IMR-90 (cell line): ENCODE results near the gene SNED1.

Experiments used
- CHD1 ChIP-seq: IDR thresholded peaks from 2 replicates; pipeline ENCODE4 v1.6.1; 2012; ENCODE audit warnings: low read depth, low read length, improper control_type of control experiment
- MAFK ChIP-seq: IDR thresholded peaks from 2 replicates; pipeline ENCODE4 v1.6.1; 2012; ENCODE audit warnings: low read depth, low read length, improper control_type of control experiment
- MAZ ChIP-seq: IDR thresholded peaks from 2 replicates; pipeline ENCODE4 v1.6.1; 2012; ENCODE audit warnings: low read depth, mild to moderate bottlenecking, low read length, improper control_type of control experiment, moderate library complexity, borderline replicate concordance
- MXI1 ChIP-seq: IDR thresholded peaks from 2 replicates; pipeline ENCODE4 v1.6.1; 2012; ENCODE audit warnings: low read depth, mild to moderate bottlenecking, low read length, moderate library complexity, borderline replicate concordance
- POLR2A ChIP-seq: IDR thresholded peaks from 2 replicates; pipeline ENCODE4 v1.6.1; 2012; ENCODE audit warnings: mild to moderate bottlenecking, low read depth, low read length
- SMC3 ChIP-seq: fragments of 150-350 bp; IDR thresholded peaks from 2 replicates; pipeline ENCODE4 v1.6.1; 2016; ENCODE audit warnings: low read depth, mild to moderate bottlenecking, antibody characterized with exemption, low read length, moderate library complexity
- TF ChIP-seq, protein P1 (sequence below): conservative IDR thresholded peaks from 2 replicates; pipeline ENCODE4 v1.5.1; 2012; ENCODE audit warnings: mild to moderate bottlenecking, low read depth, low read length, improper control_type of control experiment
- TF ChIP-seq, protein P2 (sequence below): fragments of 150-350 bp; IDR thresholded peaks from 2 replicates; pipeline ENCODE4 v1.6.1; 2016; ENCODE audit warnings: low read depth, mild to moderate bottlenecking, low read length, moderate library complexity, borderline replicate concordance

DNA sequence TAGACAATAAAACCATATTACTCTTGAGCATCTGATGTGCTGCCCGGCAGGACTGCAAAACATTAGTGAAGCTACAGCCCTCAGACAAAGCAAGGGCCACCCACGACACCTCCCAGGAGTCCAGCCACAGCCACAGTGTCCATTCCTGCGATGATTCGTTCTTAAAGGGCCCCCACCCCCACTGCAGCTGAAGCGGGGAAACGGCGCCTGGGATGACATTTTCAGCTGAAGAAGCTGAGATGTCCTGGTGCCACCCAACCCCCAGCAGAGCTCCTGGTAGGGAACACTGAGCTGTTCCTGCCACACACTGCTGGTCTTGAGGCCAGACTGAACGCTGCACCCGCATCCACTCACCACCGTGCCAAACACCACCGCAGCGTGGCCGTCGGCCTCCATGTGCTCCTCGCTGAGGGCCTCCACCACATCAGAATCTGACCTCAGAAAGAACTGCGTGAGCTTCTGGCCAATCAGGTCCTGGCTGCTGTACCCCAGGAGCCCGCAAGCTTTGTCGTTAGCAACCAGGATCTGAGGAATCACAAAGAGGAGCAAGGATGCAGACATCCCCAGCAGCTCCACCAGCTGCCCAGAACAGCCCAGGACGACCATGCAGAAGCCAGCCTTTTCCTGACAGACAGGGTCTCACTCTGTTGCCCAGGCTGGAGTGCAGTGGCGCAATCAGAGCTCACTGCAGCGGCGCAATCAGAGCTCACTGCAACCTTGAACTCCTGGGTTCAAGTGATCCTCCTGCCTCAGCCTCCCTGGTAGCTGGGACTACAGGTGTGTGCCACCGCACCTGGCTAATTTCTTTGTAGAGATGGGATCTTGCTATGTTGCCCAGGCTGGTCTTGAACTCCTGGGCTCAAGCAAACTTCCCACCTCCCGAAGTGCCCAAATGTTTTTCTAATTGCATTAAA lies 141.4 kb downstream of the SNED1 start:
- TF ChIP-seq POLR2A (no peak), CHD1 (no peak), MAZ (no peak), MAFK (no peak), SMC3 (no peak), MXI1 (no peak)
- TF ChIP-seq, protein P1, sequence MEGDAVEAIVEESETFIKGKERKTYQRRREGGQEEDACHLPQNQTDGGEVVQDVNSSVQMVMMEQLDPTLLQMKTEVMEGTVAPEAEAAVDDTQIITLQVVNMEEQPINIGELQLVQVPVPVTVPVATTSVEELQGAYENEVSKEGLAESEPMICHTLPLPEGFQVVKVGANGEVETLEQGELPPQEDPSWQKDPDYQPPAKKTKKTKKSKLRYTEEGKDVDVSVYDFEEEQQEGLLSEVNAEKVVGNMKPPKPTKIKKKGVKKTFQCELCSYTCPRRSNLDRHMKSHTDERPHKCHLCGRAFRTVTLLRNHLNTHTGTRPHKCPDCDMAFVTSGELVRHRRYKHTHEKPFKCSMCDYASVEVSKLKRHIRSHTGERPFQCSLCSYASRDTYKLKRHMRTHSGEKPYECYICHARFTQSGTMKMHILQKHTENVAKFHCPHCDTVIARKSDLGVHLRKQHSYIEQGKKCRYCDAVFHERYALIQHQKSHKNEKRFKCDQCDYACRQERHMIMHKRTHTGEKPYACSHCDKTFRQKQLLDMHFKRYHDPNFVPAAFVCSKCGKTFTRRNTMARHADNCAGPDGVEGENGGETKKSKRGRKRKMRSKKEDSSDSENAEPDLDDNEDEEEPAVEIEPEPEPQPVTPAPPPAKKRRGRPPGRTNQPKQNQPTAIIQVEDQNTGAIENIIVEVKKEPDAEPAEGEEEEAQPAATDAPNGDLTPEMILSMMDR = no peak
- TF ChIP-seq, protein P2, sequence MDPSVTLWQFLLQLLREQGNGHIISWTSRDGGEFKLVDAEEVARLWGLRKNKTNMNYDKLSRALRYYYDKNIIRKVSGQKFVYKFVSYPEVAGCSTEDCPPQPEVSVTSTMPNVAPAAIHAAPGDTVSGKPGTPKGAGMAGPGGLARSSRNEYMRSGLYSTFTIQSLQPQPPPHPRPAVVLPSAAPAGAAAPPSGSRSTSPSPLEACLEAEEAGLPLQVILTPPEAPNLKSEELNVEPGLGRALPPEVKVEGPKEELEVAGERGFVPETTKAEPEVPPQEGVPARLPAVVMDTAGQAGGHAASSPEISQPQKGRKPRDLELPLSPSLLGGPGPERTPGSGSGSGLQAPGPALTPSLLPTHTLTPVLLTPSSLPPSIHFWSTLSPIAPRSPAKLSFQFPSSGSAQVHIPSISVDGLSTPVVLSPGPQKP = no peak
